Activated naive CD4-positive, alpha-beta T cell treated with Interleukin-2 at 50 U/mL for 16 hours (primary cell): ENCODE data around the gene FGF22.
"Not testable (repeated sequence)": the region's sequence is repeated elsewhere in the genome, so short reads cannot be mapped to it uniquely, and the experiment has no call there.

Experiments used
- DNase-seq: peaks from one replicate; pipeline ENCODE4 v3.0.0-alpha.2; 2020

The FGF22 gene

GRCh38 chr19:639253-640160, at the start of gene FGF22:
FGF22 (plus strand) TSS chr19:639879; CDS start chr19:639926, 47 bp downstream.
- DNase-seq = peak; percentile 96

GRCh38 chr19:590396-590745, 49.3 kb upstream of the FGF22 start:
- DNase-seq = peak; percentile 32

- no peak for DNase-seq
Measured at GRCh38 chr19:590750-591098, 49.0 kb upstream of the FGF22 start.

GRCh38 chr19:591099-591958, 48.4 kb upstream of the FGF22 start:
- no peak for DNase-seq

- no peak for DNase-seq
Measured at GRCh38 chr19:592101-592500, 47.6 kb upstream of the FGF22 start.

GRCh38 chr19:593055-593454, 46.6 kb upstream of the FGF22 start:
- DNase-seq = no peak

GRCh38 chr19:593505-593904, 46.2 kb upstream of the FGF22 start:
- DNase-seq = no peak

- DNase-seq = no peak
Measured at GRCh38 chr19:594265-594870, 45.3 kb upstream of the FGF22 start.

- DNase-seq = no peak
Measured at GRCh38 chr19:595326-596262, 44.1 kb upstream of the FGF22 start.

GRCh38 chr19:596263-596655, 43.4 kb upstream of the FGF22 start:
- DNase-seq = no peak

- no peak for DNase-seq
Measured at GRCh38 chr19:597406-598315, 42.0 kb upstream of the FGF22 start.

GRCh38 chr19:601310-601709, 38.4 kb upstream of the FGF22 start:
- DNase-seq = no peak

- DNase-seq = no peak
Measured at GRCh38 chr19:601790-602189, 37.9 kb upstream of the FGF22 start.

- no peak for DNase-seq
Measured at GRCh38 chr19:602391-603301, 37.0 kb upstream of the FGF22 start.

- not testable (repeated sequence) for DNase-seq
Measured at GRCh38 chr19:603302-603639, 36.4 kb upstream of the FGF22 start.

GRCh38 chr19:603779-604178, 35.9 kb upstream of the FGF22 start:
- not testable (repeated sequence) for DNase-seq

GRCh38 chr19:604355-604754, 35.3 kb upstream of the FGF22 start:
- DNase-seq = peak; percentile 14

- DNase-seq = not testable (repeated sequence)
Measured at GRCh38 chr19:605061-605971, 34.4 kb upstream of the FGF22 start.
